ENCODE measurements around the gene LCE1A. TPM values are rescaled to one million over a fixed set of nuclear protein-coding genes. Genes with fewer than 3 reads are reported as not detected.

Gene LCE1A
- total RNA-seq, 1 experiment from 2014 or later, result not detected

- no peak for DNase-seq (ENCODE audit: low read depth)
- in situ Hi-C loops (cut with HindIII; ENCODE audit: low pct_unique_long_range_greater_than_20kb, low sequenced_read_pairs), result no loop called here
Measured at GRCh38 chr1:152861374-152861773, 34.1 kb downstream of the LCE1A start.

- no peak for DNase-seq (ENCODE audit: low read depth)
- in situ Hi-C loops (cut with HindIII; ENCODE audit: low pct_unique_long_range_greater_than_20kb, low sequenced_read_pairs), result no loop called here
Measured at GRCh38 chr1:152864443-152864842, 37.2 kb downstream of the LCE1A start.

GRCh38 chr1:152866321-152866720 lies 39.0 kb downstream of the LCE1A start:
- DNase-seq (ENCODE audit: low read depth), result no peak
- in situ Hi-C loops (cut with HindIII; ENCODE audit: low pct_unique_long_range_greater_than_20kb, low sequenced_read_pairs), result no loop called here

- in situ Hi-C loops (cut with HindIII; ENCODE audit: low pct_unique_long_range_greater_than_20kb, low sequenced_read_pairs), result no loop called here
- DNase-seq (ENCODE audit: low read depth), result peak; percentile 30
Measured at GRCh38 chr1:152869808-152870419, 42.6 kb downstream of the LCE1A start.

GRCh38 chr1:152870831-152871730 lies 43.8 kb downstream of the LCE1A start:
- DNase-seq (ENCODE audit: low read depth), result peak; percentile 19
- in situ Hi-C loops (cut with HindIII; ENCODE audit: low pct_unique_long_range_greater_than_20kb, low sequenced_read_pairs), result no loop called here

- no peak for DNase-seq (ENCODE audit: low read depth)
- in situ Hi-C loops (cut with HindIII; ENCODE audit: low pct_unique_long_range_greater_than_20kb, low sequenced_read_pairs), result no loop called here
Measured at GRCh38 chr1:152871731-152872126, 44.5 kb downstream of the LCE1A start.

- in situ Hi-C loops (cut with HindIII; ENCODE audit: low pct_unique_long_range_greater_than_20kb, low sequenced_read_pairs), result no loop called here
- DNase-seq (ENCODE audit: low read depth), result no peak
Measured at GRCh38 chr1:152873495-152873894, 46.2 kb downstream of the LCE1A start.

- in situ Hi-C loops (cut with HindIII; ENCODE audit: low pct_unique_long_range_greater_than_20kb, low sequenced_read_pairs), result no loop called here
- DNase-seq (ENCODE audit: low read depth), result no peak
Measured at GRCh38 chr1:152876827-152877226, 49.6 kb downstream of the LCE1A start.

Other genes with a start within 250 kb of the LCE1A start
- gene LCE3D, start 247.0 kb upstream of the LCE1A start, total RNA-seq (2014; rRNA removed; shearing (Covaris generic); ENCODE audit: low replicate concordance), result not detected in 2 replicates
- not detected in 2 replicates for gene LCE3C, start 227.2 kb upstream of the LCE1A start, total RNA-seq (2014; rRNA removed; shearing (Covaris generic); ENCODE audit: low replicate concordance)
- gene LCE3B, start 213.7 kb upstream of the LCE1A start, total RNA-seq (2014; rRNA removed; shearing (Covaris generic); ENCODE audit: low replicate concordance), result not detected in 2 replicates
- gene LCE3A, start 204.4 kb upstream of the LCE1A start, total RNA-seq (2014; rRNA removed; shearing (Covaris generic); ENCODE audit: low replicate concordance), result not detected in 2 replicates
- gene LCE2D, start 164.1 kb upstream of the LCE1A start, total RNA-seq (2014; rRNA removed; shearing (Covaris generic); ENCODE audit: low replicate concordance), result not detected in 2 replicates
- not detected in 2 replicates for gene LCE2C, start 152.2 kb upstream of the LCE1A start, total RNA-seq (2014; rRNA removed; shearing (Covaris generic); ENCODE audit: low replicate concordance)
- gene LCE2B, start 141.3 kb upstream of the LCE1A start, total RNA-seq (2014; rRNA removed; shearing (Covaris generic); ENCODE audit: low replicate concordance), result not detected in 2 replicates
- gene LCE2A, start 129.1 kb upstream of the LCE1A start, total RNA-seq (2014; rRNA removed; shearing (Covaris generic); ENCODE audit: low replicate concordance), result not detected in 2 replicates
- not detected in 2 replicates for gene LCE4A, start 119.3 kb upstream of the LCE1A start, total RNA-seq (2014; rRNA removed; shearing (Covaris generic); ENCODE audit: low replicate concordance)
- gene KPRP, start 69.4 kb upstream of the LCE1A start, total RNA-seq (2014; rRNA removed; shearing (Covaris generic); ENCODE audit: low replicate concordance), result not detected in 2 replicates
- not detected in 2 replicates for gene LCE1F, start 52.3 kb upstream of the LCE1A start, total RNA-seq (2014; rRNA removed; shearing (Covaris generic); ENCODE audit: low replicate concordance)
- not detected in 2 replicates for gene LCE1E, start 41.2 kb upstream of the LCE1A start, total RNA-seq (2014; rRNA removed; shearing (Covaris generic); ENCODE audit: low replicate concordance)
- gene LCE1D, start 30.8 kb upstream of the LCE1A start, total RNA-seq (2014; rRNA removed; shearing (Covaris generic); ENCODE audit: low replicate concordance), result not detected in 2 replicates
- gene LCE1C, start 20.8 kb upstream of the LCE1A start, total RNA-seq (2014; rRNA removed; shearing (Covaris generic); ENCODE audit: low replicate concordance), result not detected in 2 replicates
- gene LCE1B, start 15.5 kb upstream of the LCE1A start, total RNA-seq (2014; rRNA removed; shearing (Covaris generic); ENCODE audit: low replicate concordance), result not detected in 2 replicates
- gene LCE6A, start 15.4 kb downstream of the LCE1A start, total RNA-seq (2014; rRNA removed; shearing (Covaris generic); ENCODE audit: low replicate concordance), result not detected in 2 replicates
- not detected in 2 replicates for gene LCE7A, start 32.5 kb downstream of the LCE1A start, total RNA-seq (2014; rRNA removed; shearing (Covaris generic); ENCODE audit: low replicate concordance)
- gene SMCP, start 50.8 kb downstream of the LCE1A start, total RNA-seq (2014; rRNA removed; shearing (Covaris generic); ENCODE audit: low replicate concordance), result not detected in 2 replicates
- not detected in 2 replicates for gene IVL, start 81.1 kb downstream of the LCE1A start, total RNA-seq (2014; rRNA removed; shearing (Covaris generic); ENCODE audit: low replicate concordance)
- not detected in 2 replicates for gene SPRR5, start 119.7 kb downstream of the LCE1A start, total RNA-seq (2014; rRNA removed; shearing (Covaris generic); ENCODE audit: low replicate concordance)
- not detected in 2 replicates for gene SPRR4, start 143.2 kb downstream of the LCE1A start, total RNA-seq (2014; rRNA removed; shearing (Covaris generic); ENCODE audit: low replicate concordance)
- not detected in 2 replicates for gene SPRR1A, start 156.6 kb downstream of the LCE1A start, total RNA-seq (2014; rRNA removed; shearing (Covaris generic); ENCODE audit: low replicate concordance)
- not detected in 2 replicates for gene SPRR3, start 174.3 kb downstream of the LCE1A start, total RNA-seq (2014; rRNA removed; shearing (Covaris generic); ENCODE audit: low replicate concordance)
- gene SPRR1B, start 203.7 kb downstream of the LCE1A start, total RNA-seq (2014; rRNA removed; shearing (Covaris generic); ENCODE audit: low replicate concordance), result not detected in 2 replicates
- not detected in 2 replicates for gene SPRR2D, start 213.6 kb downstream of the LCE1A start, total RNA-seq (2014; rRNA removed; shearing (Covaris generic); ENCODE audit: low replicate concordance)
- not detected in 2 replicates for gene SPRR2A, start 230.0 kb downstream of the LCE1A start, total RNA-seq (2014; rRNA removed; shearing (Covaris generic); ENCODE audit: low replicate concordance)
- not detected in 2 replicates for gene SPRR2B, start 244.1 kb downstream of the LCE1A start, total RNA-seq (2014; rRNA removed; shearing (Covaris generic); ENCODE audit: low replicate concordance)

Data from Caki2 (cell line).